Fibroblast of mammary gland (primary cell): ENCODE data around the gene DNAJC4.

ENCODE experiments used
- DNase-seq: peaks from one replicate; pipeline ENCODE4 v3.0.0-alpha.2; 2010; ENCODE audit warnings: low read depth
- H3K4me3 ChIP-seq: 2 replicates; pipeline ENCODE4 v1.5.1; 2011; ENCODE audit warnings: low read depth, mild to moderate bottlenecking, low read length, moderate library complexity; ENCODE audit not compliant: control insufficient read depth
- TF ChIP-seq, protein P1 (sequence below): conservative IDR thresholded peaks from 2 replicates; pipeline ENCODE4 v1.5.1; 2011; ENCODE audit warnings: low read depth, low read length, inconsistent platforms; ENCODE audit not compliant: control insufficient read depth, insufficient read depth

Gene DNAJC4

DNA sequence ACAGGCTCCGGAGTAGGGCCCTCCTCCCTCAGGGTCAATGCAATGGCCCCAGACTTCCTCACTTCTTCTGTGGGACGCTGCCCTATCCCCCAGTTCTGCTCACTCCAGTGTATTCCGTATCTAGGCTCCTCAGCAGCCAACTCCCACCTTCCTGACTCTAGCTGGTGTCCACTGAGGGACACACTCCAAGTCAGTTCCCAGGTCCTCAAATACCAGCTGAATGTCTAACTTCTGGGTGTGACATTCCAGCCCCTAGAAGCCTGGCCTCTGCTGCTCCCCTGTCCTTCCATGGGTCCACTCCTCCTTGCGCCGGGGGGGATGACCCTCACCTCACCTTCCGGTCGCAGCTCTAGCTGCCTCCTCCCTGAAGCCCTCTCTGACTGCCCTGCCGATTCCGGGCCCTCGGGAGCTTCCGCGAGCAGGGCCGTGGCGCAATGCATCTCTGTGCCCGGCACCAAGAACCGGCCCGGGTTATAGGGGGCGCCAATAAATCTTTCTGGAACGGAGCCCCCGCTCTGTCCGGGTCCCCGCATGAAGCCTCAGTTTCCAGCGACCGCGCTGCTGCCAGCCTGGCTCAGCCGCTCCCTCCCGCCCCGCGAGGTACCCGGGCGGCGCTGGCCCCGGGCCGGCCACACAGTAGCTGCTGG is 38.7 kb downstream of the DNAJC4 start:
- peak overlapping the region; percentile 57 for H3K4me3 ChIP-seq
- TF ChIP-seq, protein P1, sequence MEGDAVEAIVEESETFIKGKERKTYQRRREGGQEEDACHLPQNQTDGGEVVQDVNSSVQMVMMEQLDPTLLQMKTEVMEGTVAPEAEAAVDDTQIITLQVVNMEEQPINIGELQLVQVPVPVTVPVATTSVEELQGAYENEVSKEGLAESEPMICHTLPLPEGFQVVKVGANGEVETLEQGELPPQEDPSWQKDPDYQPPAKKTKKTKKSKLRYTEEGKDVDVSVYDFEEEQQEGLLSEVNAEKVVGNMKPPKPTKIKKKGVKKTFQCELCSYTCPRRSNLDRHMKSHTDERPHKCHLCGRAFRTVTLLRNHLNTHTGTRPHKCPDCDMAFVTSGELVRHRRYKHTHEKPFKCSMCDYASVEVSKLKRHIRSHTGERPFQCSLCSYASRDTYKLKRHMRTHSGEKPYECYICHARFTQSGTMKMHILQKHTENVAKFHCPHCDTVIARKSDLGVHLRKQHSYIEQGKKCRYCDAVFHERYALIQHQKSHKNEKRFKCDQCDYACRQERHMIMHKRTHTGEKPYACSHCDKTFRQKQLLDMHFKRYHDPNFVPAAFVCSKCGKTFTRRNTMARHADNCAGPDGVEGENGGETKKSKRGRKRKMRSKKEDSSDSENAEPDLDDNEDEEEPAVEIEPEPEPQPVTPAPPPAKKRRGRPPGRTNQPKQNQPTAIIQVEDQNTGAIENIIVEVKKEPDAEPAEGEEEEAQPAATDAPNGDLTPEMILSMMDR = no peak
- DNase-seq = peak; percentile 47

DNA sequence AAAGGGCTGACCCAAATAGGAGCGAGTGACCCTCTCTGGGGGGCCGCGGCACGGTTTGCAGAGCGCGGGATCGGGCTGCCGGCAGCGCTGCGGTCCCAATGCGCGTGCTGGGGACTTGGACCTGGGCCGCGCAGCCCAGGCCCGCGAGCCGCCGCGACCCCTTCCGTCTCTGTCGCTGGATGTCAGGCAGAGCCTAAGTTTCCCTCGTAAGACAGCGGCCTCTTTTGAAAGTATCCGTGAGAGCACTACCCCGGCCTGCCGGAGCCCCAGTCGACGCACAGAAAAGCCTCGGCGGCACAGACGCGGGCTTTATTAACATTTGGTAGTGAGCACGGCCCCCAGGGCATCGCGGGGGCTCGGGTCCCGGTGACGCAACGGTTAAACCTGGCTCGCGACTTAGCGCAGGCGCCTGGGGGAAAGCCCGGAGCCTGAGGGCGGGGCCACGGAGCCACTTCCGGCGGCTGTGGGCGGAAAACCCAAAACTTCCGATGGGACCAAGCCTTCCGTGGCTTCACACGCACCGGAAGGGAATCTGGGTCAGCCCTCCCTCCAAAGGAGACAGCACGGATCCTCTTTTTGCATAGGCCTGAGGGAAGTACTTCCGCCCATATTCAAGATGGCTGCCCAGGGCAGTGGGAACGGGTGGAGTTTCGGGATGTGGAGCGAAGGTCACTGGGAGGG is 39.3 kb downstream of the DNAJC4 start:
- DNase-seq = peak; percentile 100
- peak overlapping the region; percentile 76 for H3K4me3 ChIP-seq

DNA sequence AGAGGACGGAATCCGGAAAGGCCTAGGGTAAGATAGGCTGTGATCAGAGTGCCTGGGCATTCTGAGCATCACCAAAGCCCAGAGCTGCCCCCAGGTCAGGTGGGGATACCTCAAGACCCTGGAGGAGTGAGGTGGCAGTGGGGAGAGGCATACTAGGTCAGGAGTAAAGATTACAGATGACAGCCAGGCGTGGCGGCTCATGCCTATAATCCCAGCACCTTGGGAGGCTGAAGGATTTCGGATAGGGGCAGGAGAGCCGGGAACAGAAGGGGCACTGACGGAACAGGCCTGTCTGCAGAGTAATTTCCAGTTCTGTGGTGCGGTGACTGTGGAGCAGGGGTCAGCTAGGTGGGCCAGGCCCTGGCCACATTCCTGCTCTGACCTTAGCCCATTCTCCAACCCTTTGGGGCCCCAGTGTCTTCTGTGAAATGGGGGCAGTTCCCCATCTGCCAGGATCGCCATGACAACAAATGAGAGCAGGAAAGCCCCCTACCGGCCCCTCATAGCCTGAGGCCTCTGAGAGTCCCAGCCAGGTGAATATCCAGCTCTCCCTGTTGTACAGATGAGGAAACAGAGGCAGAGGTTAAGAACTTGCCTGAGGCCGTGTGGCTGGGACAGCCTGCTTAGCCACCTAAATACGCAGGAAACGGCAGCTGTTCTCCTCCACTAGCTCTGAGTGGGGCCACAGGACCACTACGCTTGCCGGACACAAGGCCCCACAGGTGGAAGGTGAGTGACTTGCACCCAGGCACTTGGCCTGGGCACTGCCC is 44.9 kb downstream of the DNAJC4 start:
- TF ChIP-seq, protein P1 = no peak
- DNase-seq = no peak

More for the DNA sequence above, 39.3 kb downstream of the DNAJC4 start:
- TF ChIP-seq, protein P1 = no peak

DNA sequence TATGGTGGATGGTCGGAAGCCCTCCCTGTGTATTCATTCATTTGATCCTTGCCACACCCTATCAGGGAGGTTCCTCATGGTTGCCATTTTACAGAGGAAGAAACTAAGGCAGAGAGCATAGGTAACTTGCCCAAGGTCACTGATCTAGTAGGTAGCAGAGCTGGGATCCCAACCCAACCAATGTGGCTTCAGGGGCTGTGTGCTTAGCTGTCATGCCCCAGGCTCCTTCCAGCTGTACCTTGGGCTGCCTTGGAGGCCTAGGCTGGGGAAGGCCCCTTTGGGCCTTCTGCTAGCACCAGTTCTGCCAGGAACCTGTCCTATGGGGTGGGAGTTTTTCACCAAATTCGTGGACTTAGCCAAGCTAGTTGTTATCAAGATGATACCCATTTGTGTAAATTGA is 45.5 kb downstream of the DNAJC4 start:
- TF ChIP-seq, protein P1 = no peak
- H3K4me3 ChIP-seq = no peak overlapping the region
- no peak for DNase-seq

More for the DNA sequence above, 44.9 kb downstream of the DNAJC4 start:
- H3K4me3 ChIP-seq = no peak overlapping the region

DNA sequence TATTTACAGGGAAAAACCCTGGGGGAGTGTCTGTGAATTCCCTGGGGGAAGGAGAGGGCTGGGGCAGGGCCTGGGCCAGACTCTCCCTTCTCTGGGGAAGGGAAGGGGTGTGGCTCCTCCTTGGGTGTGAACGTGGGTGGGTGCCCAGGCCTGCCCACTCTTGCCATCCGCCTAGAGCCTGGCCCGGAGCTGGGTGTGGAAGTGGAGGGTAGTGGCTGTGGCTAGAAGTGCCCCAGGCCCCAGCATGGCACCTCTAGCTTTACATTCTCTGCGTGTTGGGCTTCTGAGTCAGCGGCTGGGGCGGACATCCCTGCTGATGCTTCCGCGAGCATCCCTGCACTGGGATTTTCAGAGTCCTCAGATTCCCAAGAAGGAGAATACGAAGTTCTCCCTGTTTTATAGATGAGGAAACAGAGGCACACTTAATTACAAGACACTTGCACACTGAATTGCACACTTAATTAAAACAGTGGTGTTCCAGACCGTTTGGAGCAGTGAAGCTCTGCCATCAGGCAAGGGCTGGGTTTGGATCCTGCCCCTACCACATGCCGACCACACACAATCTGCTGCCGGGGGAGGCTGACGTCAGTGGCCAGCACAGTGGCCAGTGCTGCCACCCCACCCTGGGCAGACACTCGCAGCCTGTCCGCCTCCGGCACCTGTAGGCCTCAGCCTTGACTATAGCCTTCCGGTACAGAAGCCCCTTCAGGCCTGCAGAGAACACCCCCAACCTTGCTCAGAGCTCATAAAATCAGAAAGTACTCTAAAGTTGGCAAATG is 46.5 kb downstream of the DNAJC4 start:
- no peak for DNase-seq
- TF ChIP-seq, protein P1 = no peak
- H3K4me3 ChIP-seq = no peak overlapping the region

DNA sequence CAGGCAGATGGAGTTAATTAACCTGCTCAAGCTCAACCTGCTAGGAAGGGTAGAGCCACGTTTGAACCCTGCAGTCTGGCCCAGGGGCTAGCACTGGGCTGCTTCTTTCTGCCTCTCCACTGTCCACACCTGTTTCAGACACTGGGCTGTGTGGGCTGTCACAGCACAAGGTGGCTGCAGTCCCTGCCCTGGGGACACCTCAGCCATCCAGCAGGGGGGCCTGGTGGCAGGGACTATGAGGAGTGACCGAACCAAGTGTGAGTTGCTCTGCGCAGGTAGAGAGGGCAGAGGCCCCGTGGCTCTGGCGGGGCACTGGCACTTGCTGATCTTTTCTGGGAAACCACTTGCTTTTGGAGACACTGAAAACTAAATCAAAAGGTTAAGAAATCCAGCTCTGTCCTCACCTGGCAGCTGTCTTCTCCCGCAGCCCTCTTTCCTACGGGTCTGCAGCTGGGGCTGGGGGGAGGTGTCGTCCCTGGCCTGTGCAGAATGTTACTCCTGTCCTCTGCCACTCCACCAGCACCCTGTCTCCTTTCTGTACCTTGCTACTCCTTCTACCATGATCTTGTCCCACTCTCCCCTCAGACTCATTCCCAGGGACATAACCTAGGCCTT is 48.3 kb downstream of the DNAJC4 start:
- H3K4me3 ChIP-seq = no peak overlapping the region
- no peak for DNase-seq
- TF ChIP-seq, protein P1 = no peak
